GM10248 (cell line): ENCODE data around the gene LMCD1.

Experiments
- CTCF ChIA-PET: fragments of 300-600 bp; sonication (Branson Sonifier 250); formaldehyde crosslinking; extraction: SDS; loops from one replicate; lab custom pipeline; 2021; ENCODE audit warnings: antibody characterized with exemption; lab: Yijun Ruan, JAX
- POLR2A ChIA-PET: fragments of 350-650 bp; sonication (Branson Sonifier 250); formaldehyde crosslinking; extraction: SDS; loops from one replicate; lab custom pipeline; 2020; ENCODE audit warnings: antibody characterized with exemption; lab: Yijun Ruan, JAX
- DNase-seq: peaks from one replicate; pipeline ENCODE4 v3.0.0; 2012; ENCODE audit errors: extremely low spot score
- CTCF ChIP-seq: IDR thresholded peaks from 2 replicates; pipeline ENCODE4 v1.5.1; 2012; ENCODE audit warnings: mild to moderate bottlenecking, low read depth; ENCODE audit errors: extremely low read depth, missing control alignments, control extremely low read depth

The LMCD1 gene

GRCh38 chr3:8597219-8597853, 95.7 kb downstream of the LMCD1 start:
- CTCF ChIA-PET = no interaction called here
- no peak for DNase-seq
- no peak for TF ChIP-seq CTCF

GRCh38 chr3:8599146-8599545, 97.5 kb downstream of the LMCD1 start:
- POLR2A ChIA-PET = no interaction called here
- TF ChIP-seq CTCF = no peak
- DNase-seq = no peak
- CTCF ChIA-PET = interaction anchor here (1.1 to 1.6 kb wide), 5 partner anchors 8 to 31 kb away, joined by 3 to 4 read pairs (median 3); no protein-coding TSS in a partner anchor

More at GRCh38 chr3:8597219-8597853, 95.7 kb downstream of the LMCD1 start:
- POLR2A ChIA-PET = no interaction called here

GRCh38 chr3:8600457-8600856, 98.8 kb downstream of the LMCD1 start:
- ChIA-PET CTCF (interaction anchor here (1.1 to 1.6 kb wide), 2 partner anchors 9 to 25 kb away, joined by 3 to 4 read pairs; no protein-coding TSS in a partner anchor), POLR2A (no interaction called here)
- no peak for TF ChIP-seq CTCF
- DNase-seq = no peak

GRCh38 chr3:8603115-8603710, 101.6 kb downstream of the LMCD1 start:
- CTCF ChIA-PET = interaction anchor here (1.0 kb wide), 1 partner anchor 186 kb away, joined by 3 read pairs; no protein-coding TSS in a partner anchor
- no peak for TF ChIP-seq CTCF
- no peak for DNase-seq
- POLR2A ChIA-PET = no interaction called here

GRCh38 chr3:8604006-8604405, 102.4 kb downstream of the LMCD1 start:
- no peak for DNase-seq
- POLR2A ChIA-PET = no interaction called here
- no peak for TF ChIP-seq CTCF
- CTCF ChIA-PET = interaction anchor here (1.0 kb wide), 1 partner anchor 187 kb away, joined by 3 read pairs; no protein-coding TSS in a partner anchor

GRCh38 chr3:8604988-8605387, 103.4 kb downstream of the LMCD1 start:
- no peak for TF ChIP-seq CTCF
- DNase-seq = no peak
- POLR2A ChIA-PET = interaction anchor here (0.6 kb wide), 1 partner anchor 100 kb away, joined by 3 read pairs; no protein-coding TSS in a partner anchor
- CTCF ChIA-PET = no interaction called here
